ENCODE measurements around the gene EXT2. TPM values are rescaled to one million over a fixed set of nuclear protein-coding genes. Genes with fewer than 3 reads are reported as not detected.

EXT2 gene
- total RNA-seq, 1 donor from 2014 or later: 79.2 TPM

GRCh38 chr11:44172966-44173365 is 77.5 kb downstream of the EXT2 start:
- no peak for DNase-seq

GRCh38 chr11:44174842-44175241 is 79.4 kb downstream of the EXT2 start:
- no peak for DNase-seq

GRCh38 chr11:44176546-44177213 is 81.2 kb downstream of the EXT2 start:
- no peak for DNase-seq

DNA sequence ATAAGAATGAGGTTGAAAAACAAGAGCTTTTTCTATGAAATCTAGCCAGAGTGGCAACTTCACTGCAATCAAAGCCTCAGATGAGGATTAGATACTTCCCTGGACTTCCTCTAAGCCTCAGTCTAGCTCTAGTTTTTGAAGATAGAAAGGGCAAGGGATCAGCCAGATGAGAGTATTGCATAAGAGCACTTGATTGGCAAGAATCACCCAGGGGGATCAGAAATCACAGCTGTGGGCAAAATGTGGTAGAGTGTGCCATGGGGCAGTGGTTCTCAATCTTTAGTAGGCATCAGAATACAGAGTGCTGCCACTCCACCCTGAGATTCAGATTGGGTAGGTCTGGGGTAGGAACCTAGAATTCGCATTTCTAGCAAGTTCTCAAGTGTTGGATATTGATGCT is 82.4 kb downstream of the EXT2 start:
- no peak for DNase-seq

GRCh38 chr11:44178381-44178780 is 82.9 kb downstream of the EXT2 start:
- DNase-seq: no peak

GRCh38 chr11:44179173-44179572 is 83.7 kb downstream of the EXT2 start:
- DNase-seq: no peak

GRCh38 chr11:44180107-44180506 is 84.6 kb downstream of the EXT2 start:
- no peak for DNase-seq

DNA sequence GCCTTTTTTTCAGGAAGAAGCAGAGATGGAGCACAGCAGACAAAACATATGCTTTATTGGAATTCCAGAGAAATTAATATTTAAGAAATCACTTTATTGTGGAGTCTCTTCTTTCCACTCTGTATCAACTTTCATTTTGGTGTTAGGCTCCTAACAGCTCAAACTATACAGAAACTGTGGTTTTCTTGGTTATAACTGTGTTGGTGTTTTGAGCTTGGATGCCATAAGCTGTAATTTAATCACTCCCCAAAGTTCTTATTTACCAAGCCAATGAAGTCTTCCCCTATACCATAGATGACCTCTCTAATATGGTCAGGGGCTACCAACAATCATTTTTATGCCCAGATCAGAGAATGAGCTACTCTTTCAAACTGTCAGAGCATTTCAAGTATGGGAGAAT is 90.0 kb downstream of the EXT2 start:
- DNase-seq: no peak

GRCh38 chr11:44186321-44186930 is 90.9 kb downstream of the EXT2 start:
- no peak for DNase-seq

DNA sequence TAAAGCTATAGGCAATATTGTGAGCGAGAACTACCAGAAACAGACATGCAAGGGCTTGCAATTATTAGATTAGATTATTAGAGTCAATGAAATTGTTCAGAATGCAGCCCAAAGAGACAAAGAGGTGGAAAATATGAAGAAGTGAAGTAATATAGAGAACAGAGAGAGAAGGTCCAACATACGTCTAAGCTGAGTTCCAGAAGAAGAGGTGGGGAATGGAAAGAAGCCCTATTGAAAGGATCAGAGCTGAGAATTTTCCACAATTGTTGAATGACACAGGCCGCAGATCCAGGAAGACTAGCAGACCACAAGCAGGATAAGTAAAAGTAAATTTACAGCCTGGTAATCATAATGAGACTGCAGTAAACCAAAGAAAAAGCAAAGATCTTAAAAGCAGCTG is 93.2 kb downstream of the EXT2 start:
- no peak for DNase-seq

- DNase-seq: no peak
Observed at GRCh38 chr11:44189986-44190882, 94.8 kb downstream of the EXT2 start.

GRCh38 chr11:44190883-44191230 is 95.4 kb downstream of the EXT2 start:
- no peak for DNase-seq

GRCh38 chr11:44191322-44192016 is 96.0 kb downstream of the EXT2 start:
- no peak for DNase-seq

DNA sequence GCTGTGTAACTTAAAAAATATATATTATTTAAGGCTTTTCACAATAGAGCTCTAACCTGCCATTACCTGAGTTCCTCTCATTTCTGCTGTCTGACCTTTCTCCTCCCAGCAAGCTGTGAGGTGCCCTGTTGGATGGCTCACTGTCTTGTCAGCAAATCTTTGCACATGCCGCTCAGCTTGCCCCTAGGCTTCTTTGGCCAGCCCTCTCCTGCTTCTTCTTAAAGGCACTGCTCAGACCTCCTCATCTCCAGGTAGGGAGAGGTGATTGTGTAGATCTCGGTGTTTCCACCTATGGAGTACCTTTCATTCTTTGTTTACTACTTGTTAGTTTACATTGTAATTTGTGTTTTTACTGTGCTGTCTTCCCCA is 96.5 kb downstream of the EXT2 start:
- DNase-seq: no peak

DNA sequence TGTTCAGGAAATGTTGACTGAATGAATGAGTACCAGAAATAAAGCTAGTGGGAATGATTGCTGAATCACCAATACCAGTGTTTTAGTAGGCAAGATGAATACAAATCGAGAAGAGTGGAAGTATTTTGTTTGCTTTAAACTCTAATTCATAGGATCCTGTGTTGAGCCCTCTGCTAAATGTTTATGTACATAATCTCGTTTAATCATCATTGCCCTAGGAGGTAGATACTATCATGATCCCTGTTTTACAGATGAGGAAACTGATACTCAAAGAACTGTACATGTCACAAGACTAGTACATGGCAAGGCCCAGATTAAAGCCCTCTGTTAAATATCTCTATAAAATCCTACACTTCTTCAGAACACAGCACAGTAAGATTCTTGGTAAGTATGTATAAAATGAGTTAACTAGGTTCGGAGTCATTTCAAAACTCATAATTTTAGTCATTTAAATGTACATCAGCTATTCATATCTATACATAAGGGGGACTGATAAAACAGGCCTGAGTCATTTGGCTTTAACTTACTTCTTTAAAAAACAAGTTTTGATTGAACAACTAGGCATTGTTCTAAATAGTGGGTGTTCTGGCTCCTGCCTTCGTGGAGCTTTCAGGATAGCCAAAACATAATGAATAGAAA is 97.1 kb downstream of the EXT2 start:
- no peak for DNase-seq

GRCh38 chr11:44193856-44194255 is 98.4 kb downstream of the EXT2 start:
- no peak for DNase-seq

DNA sequence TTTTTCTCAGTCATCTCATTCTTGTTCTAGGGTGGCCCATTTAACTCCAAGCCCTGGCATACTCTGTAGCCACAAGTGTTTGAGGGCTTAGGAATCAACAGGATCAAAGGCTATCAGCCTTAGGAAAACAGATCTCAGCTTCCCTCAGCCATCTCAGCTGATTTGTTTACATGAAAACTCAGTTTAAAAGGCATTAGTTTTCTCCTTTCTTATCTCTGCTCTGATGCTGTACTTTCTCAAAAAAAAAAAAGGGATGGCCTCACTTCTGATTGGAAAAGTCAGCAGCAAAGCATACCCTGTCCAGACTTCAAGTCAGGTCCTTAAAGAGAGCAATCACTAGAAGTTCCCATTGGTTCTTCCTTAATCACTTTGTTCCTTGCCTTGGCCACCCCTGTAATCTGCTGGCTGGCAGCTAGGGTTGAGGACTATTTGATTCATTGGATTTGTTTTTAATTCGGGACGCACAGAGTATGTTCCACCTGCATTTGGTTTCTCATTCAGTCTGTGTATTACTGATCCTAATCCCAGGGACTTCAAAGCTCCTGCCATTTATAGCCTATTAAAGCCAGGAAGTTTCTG is 102.8 kb downstream of the EXT2 start:
- DNase-seq: no peak

DNA sequence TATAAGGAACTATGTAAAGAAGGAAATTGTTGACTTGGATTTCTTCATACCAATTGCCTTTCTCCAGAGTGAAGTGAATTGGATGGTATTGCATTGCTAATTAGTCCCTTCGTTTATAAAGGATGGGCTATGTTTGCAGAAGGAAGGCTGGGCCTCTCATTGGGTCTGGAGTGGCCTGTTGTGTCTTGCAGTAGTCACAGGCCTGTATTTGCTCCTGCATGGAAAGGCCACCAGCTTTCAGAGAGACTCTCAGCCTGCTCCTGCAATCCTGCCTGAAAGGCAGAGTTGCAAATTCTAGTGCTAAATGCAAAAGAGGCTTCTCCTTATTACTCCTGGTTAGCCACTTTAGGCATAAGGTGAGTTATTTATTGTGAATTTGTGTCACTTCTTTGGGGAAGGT is 103.8 kb downstream of the EXT2 start:
- DNase-seq: no peak

- no peak for DNase-seq
Observed at GRCh38 chr11:44199816-44200215, 104.3 kb downstream of the EXT2 start.

DNA sequence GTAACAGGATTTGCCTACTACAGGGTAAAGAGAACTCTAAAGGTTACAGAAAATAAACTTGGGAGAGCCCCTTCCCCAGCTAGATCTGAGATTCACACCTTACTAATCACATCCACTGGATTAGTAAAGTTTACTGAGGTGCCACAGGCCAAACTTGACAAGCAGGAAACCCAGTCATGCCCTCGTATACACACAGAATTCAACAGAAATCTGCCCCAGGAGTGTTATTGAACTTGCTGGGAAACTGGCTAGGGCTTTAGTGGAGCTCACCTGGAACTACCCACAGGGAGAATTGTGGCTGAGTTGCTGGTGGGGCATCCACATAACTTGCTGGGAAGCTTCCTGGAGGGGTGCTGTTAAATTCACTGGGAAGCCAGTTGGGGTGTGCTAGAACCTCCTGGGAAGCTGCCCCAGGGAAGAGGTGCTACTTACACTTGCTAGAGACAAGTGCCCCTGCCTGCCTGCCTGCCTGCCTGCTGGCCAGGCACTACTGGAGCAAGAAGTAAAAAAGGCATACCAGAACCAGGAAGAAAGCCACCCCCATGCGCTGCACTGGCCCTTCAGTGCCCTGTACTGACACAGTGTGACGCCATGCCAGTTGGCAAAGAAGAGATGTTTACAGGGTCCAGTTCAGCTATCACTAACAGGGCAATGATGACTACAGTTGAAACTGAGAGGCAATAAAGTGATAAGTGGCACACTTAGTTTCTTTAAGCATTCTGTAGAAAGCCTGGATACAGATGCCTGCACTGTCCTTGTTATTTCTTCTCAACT is 108.0 kb downstream of the EXT2 start:
- no peak for DNase-seq

DNA sequence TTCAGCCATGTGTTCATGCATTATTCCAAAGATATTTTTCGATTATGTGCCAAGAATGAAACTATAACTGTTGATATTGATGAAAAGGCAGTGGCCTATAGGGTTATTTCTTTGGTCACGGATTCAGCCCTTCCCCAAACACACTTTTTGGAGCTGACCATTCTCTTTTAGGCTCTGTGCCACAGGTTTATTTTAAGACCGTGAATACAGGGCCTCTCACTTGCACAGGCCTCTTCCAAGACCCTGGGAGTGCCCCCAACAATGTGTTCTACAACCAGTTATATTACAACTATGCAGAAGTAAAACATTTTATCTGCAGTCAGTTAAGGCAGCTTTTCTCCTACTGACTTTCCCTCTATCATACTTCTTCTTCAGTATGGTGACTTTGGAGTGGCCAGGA is 109.9 kb downstream of the EXT2 start:
- DNase-seq: no peak
